HL-60 (cell line): ENCODE results near the gene CYP3A7.

ENCODE experiments used
- POLR2AphosphoS5 ChIP-seq: IDR thresholded peaks from 2 replicates; pipeline ENCODE4 v1.6.1; 2012; ENCODE audit warnings: low read depth
- REST ChIP-seq: IDR thresholded peaks from 2 replicates; pipeline ENCODE4 v1.6.1; 2012; ENCODE audit warnings: low read depth; ENCODE audit not compliant: insufficient replicate concordance
- SPI1 ChIP-seq: IDR thresholded peaks from 2 replicates; pipeline ENCODE4 v1.6.1; 2012; ENCODE audit warnings: low read depth, mild to moderate bottlenecking, borderline replicate concordance
- TF ChIP-seq, protein P1 (sequence below): IDR thresholded peaks from one replicate; pipeline ENCODE4 v1.5.1; 2011; ENCODE audit warnings: low read length, control low read depth, inconsistent platforms; ENCODE audit not compliant: insufficient read depth

- TF ChIP-seq, protein P1, sequence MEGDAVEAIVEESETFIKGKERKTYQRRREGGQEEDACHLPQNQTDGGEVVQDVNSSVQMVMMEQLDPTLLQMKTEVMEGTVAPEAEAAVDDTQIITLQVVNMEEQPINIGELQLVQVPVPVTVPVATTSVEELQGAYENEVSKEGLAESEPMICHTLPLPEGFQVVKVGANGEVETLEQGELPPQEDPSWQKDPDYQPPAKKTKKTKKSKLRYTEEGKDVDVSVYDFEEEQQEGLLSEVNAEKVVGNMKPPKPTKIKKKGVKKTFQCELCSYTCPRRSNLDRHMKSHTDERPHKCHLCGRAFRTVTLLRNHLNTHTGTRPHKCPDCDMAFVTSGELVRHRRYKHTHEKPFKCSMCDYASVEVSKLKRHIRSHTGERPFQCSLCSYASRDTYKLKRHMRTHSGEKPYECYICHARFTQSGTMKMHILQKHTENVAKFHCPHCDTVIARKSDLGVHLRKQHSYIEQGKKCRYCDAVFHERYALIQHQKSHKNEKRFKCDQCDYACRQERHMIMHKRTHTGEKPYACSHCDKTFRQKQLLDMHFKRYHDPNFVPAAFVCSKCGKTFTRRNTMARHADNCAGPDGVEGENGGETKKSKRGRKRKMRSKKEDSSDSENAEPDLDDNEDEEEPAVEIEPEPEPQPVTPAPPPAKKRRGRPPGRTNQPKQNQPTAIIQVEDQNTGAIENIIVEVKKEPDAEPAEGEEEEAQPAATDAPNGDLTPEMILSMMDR: no peak
- TF ChIP-seq POLR2AphosphoS5: no peak
- no peak for TF ChIP-seq REST
- TF ChIP-seq SPI1: no peak
Observed at GRCh38 chr7:99713995-99714570, 20.9 kb downstream of the CYP3A7 start.
